HL-60 (cell line): ENCODE results near the gene APEH.

Source experiments
- CTCF ChIP-seq: IDR thresholded peaks from one replicate; pipeline ENCODE4 v1.5.1; 2011; ENCODE audit warnings: low read length, control low read depth, inconsistent platforms; ENCODE audit not compliant: insufficient read depth
- GABPA ChIP-seq: IDR thresholded peaks from 2 replicates; pipeline ENCODE4 v1.6.1; 2012; ENCODE audit warnings: low read depth
- POLR2AphosphoS5 ChIP-seq: IDR thresholded peaks from 2 replicates; pipeline ENCODE4 v1.6.1; 2012; ENCODE audit warnings: low read depth
- REST ChIP-seq: IDR thresholded peaks from 2 replicates; pipeline ENCODE4 v1.6.1; 2012; ENCODE audit warnings: low read depth; ENCODE audit not compliant: insufficient replicate concordance

GRCh38 chr3:49725906-49726681, 51.9 kb downstream of the APEH start:
- no peak for TF ChIP-seq CTCF
- no peak for TF ChIP-seq POLR2AphosphoS5
- TF ChIP-seq GABPA = no peak
- TF ChIP-seq REST = no peak
